ENCODE results near the gene ACP2. TPM values are rescaled to one million over a fixed set of nuclear protein-coding genes. Genes with fewer than 3 reads are reported as not detected.

Gene ACP2
- total and polyA plus RNA-seq, 9 of the 15 experiments (the other 6 are each of a cell fraction or from before 2014, with no cell fraction given): 1.9 to 20.0 (median 11.6) TPM

GRCh38 chr11:47270331-47271271, 22.0 kb upstream of the ACP2 start (continued):
- TF ChIP-seq REST (IDR thresholded peaks at IDR 0.05; ENCODE audit: borderline replicate concordance) (peak; percentile 15; the same call in 1 of the 2 replicates), REST (CRISPR knock-in tag; IDR thresholded peaks at IDR 0.05; ENCODE audit: low read depth) (no peak), ELK1 (CRISPR knock-in tag; IDR thresholded peaks at IDR 0.05) (no peak), BRF2 (IDR thresholded peaks at IDR 0.05; ENCODE audit: borderline replicate concordance, insufficient read depth, insufficient read length) (no peak), ERF (CRISPR knock-in tag; IDR thresholded peaks at IDR 0.05) (no peak), SETDB1 (IDR thresholded peaks at IDR 0.05; ENCODE audit: low read length) (no peak), PRDM10 (IDR thresholded peaks at IDR 0.05; ENCODE audit: partially characterized antibody) (peak; percentile 62), ATF1 (CRISPR knock-in tag; IDR thresholded peaks at IDR 0.05) (no peak), ATF1 (tag; IDR thresholded peaks at IDR 0.05) (peak; percentile 78), FOXK2 (conservative IDR thresholded peaks at IDR 0.05 in 1 of 2, IDR thresholded peaks at IDR 0.05 in 1 of 2; ENCODE audit: low read depth in 2 of 2) (peak; percentile 87), NR4A1 (CRISPR knock-in tag; IDR thresholded peaks at IDR 0.05) (no peak), NR4A1 (tag; IDR thresholded peaks at IDR 0.05) (no peak), TEAD2 (tag; IDR thresholded peaks at IDR 0.05) (no peak)

All from K562 (cell line).